ENCODE results near the gene HES4. TPM values are rescaled to one million over a fixed set of nuclear protein-coding genes. Genes with fewer than 3 reads are reported as not detected.

Gene HES4
- total RNA-seq, 1 donor from 2014 or later = 218 TPM

- no peak overlapping the region for H3K4me3 Mint-ChIP-seq (ENCODE audit: unreplicated experiment)
- peaks cover 2% of the 10 kb centered on the region for H3K27me3 Mint-ChIP-seq (ENCODE audit: unreplicated experiment)
- no peak for DNase-seq
- H3K27ac Mint-ChIP-seq (ENCODE audit: unreplicated experiment) = no peak overlapping the region
- H3K9me3 Mint-ChIP-seq (ENCODE audit: unreplicated experiment) = peaks cover 1% of the 10 kb centered on the region
- TF ChIP-seq CTCF (IDR thresholded peaks at IDR 0.05; ENCODE audit: partially characterized antibody, unreplicated experiment) = no peak
- H3K4me1 Mint-ChIP-seq (ENCODE audit: low read depth, unreplicated experiment) = no peaks in the 10 kb centered on the region
- no peaks in the 10 kb centered on the region for H3K36me3 Mint-ChIP-seq (ENCODE audit: unreplicated experiment)
Observed at GRCh38 chr1:952201-952600, 47.7 kb downstream of the HES4 start.

- peak overlapping the region; percentile 4 for H3K27ac Mint-ChIP-seq (ENCODE audit: unreplicated experiment)
- H3K36me3 Mint-ChIP-seq (ENCODE audit: unreplicated experiment) = no peaks in the 10 kb centered on the region
- H3K27me3 Mint-ChIP-seq (ENCODE audit: unreplicated experiment) = peaks cover 4% of the 10 kb centered on the region
- peaks cover 1% of the 10 kb centered on the region for H3K9me3 Mint-ChIP-seq (ENCODE audit: unreplicated experiment)
- no peaks in the 10 kb centered on the region for H3K4me1 Mint-ChIP-seq (ENCODE audit: low read depth, unreplicated experiment)
- H3K4me3 Mint-ChIP-seq (ENCODE audit: unreplicated experiment) = no peak overlapping the region
- TF ChIP-seq CTCF (IDR thresholded peaks at IDR 0.05; ENCODE audit: partially characterized antibody, unreplicated experiment) = peak; percentile 41
- DNase-seq = no peak
Observed at GRCh38 chr1:951364-951763, 48.5 kb downstream of the HES4 start.

- H3K4me3 Mint-ChIP-seq (ENCODE audit: unreplicated experiment) = peak overlapping the region; percentile 49
- no peak for TF ChIP-seq CTCF (IDR thresholded peaks at IDR 0.05; ENCODE audit: partially characterized antibody, unreplicated experiment)
- H3K4me1 Mint-ChIP-seq (ENCODE audit: low read depth, unreplicated experiment) = no peaks in the 10 kb centered on the region
- no peak for DNase-seq
- no peaks in the 10 kb centered on the region for H3K36me3 Mint-ChIP-seq (ENCODE audit: unreplicated experiment)
- peaks cover 4% of the 10 kb centered on the region for H3K27me3 Mint-ChIP-seq (ENCODE audit: unreplicated experiment)
- H3K27ac Mint-ChIP-seq (ENCODE audit: unreplicated experiment) = no peak overlapping the region
- H3K9me3 Mint-ChIP-seq (ENCODE audit: unreplicated experiment) = peaks cover 3% of the 10 kb centered on the region
Observed at GRCh38 chr1:950881-951280, 49.0 kb downstream of the HES4 start.

- Mint-ChIP-seq H3K4me3 (ENCODE audit: unreplicated experiment) (peak overlapping the region; percentile 49), H3K4me1 (ENCODE audit: low read depth, unreplicated experiment) (peaks cover 4% of the 10 kb centered on the region), H3K27ac (ENCODE audit: unreplicated experiment) (no peak overlapping the region), H3K36me3 (ENCODE audit: unreplicated experiment) (no peaks in the 10 kb centered on the region), H3K27me3 (ENCODE audit: unreplicated experiment) (peaks cover 4% of the 10 kb centered on the region), H3K9me3 (ENCODE audit: unreplicated experiment) (peaks cover 6% of the 10 kb centered on the region)
- no peak for DNase-seq
- TF ChIP-seq CTCF (IDR thresholded peaks at IDR 0.05; ENCODE audit: partially characterized antibody, unreplicated experiment) = no peak
Observed at GRCh38 chr1:950268-950667, 49.6 kb downstream of the HES4 start.

Other genes with a start within 250 kb of the HES4 start
- gene SAMD11, start 76.2 kb downstream of the HES4 start, total RNA-seq (ENCODE audit: unreplicated experiment) = 46.2 TPM
- gene NOC2L, start 40.8 kb downstream of the HES4 start, total RNA-seq (ENCODE audit: unreplicated experiment) = 90.3 TPM
- 103 TPM for gene KLHL17, start 39.5 kb downstream of the HES4 start, total RNA-seq (ENCODE audit: unreplicated experiment)
- gene PLEKHN1, start 33.6 kb downstream of the HES4 start, total RNA-seq (ENCODE audit: unreplicated experiment) = 0.29 TPM
- gene PERM1, start 18.0 kb downstream of the HES4 start, total RNA-seq (ENCODE audit: unreplicated experiment) = 0.32 TPM
- 18.4 TPM for gene ISG15, start 13.4 kb upstream of the HES4 start, total RNA-seq (ENCODE audit: unreplicated experiment)
- 914 TPM for gene AGRN, start 20.0 kb upstream of the HES4 start, total RNA-seq (ENCODE audit: unreplicated experiment)
- gene RNF223, start 74.2 kb upstream of the HES4 start, total RNA-seq (ENCODE audit: unreplicated experiment) = not detected
- gene C1orf159, start 116.0 kb upstream of the HES4 start, total RNA-seq (ENCODE audit: unreplicated experiment) = 24.5 TPM
- not detected for gene TTLL10, start 173.8 kb upstream of the HES4 start, total RNA-seq (ENCODE audit: unreplicated experiment)
- 3.0 TPM for gene TNFRSF18, start 206.5 kb upstream of the HES4 start, total RNA-seq (ENCODE audit: unreplicated experiment)
- 0.29 TPM for gene TNFRSF4, start 214.1 kb upstream of the HES4 start, total RNA-seq (ENCODE audit: unreplicated experiment)
- 89.2 TPM for gene SDF4, start 231.9 kb upstream of the HES4 start, total RNA-seq (ENCODE audit: unreplicated experiment)
- gene B3GALT6, start 232.1 kb upstream of the HES4 start, total RNA-seq (ENCODE audit: unreplicated experiment) = 30.0 TPM
- 9.1 TPM for gene C1QTNF12, start 246.6 kb upstream of the HES4 start, total RNA-seq (ENCODE audit: unreplicated experiment)

Measured in glutamatergic neuron (in vitro differentiated cells).